Measurements from ENCODE around the gene ARHGEF7.

DNA sequence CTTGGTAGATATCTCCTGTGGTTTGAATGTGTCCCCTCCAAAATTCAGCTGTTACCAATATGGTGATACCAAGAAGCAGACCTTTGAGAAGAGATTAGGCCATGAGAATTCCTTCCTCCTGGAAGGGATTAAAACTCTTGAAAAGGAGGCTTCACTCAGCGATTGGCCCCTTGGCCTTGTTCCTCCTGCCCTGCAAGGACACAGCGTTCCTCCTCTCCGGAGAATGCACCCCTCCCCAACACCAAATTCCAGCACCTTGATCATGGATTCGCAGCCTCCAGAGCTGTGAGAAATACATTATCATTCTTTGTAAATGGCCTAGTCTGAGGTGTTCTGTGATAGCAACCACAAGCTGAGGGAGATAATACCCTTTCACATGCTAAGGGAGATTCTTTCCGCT is 34.5 kb upstream of the ARHGEF7 start:
- TF ChIP-seq, protein P1, sequence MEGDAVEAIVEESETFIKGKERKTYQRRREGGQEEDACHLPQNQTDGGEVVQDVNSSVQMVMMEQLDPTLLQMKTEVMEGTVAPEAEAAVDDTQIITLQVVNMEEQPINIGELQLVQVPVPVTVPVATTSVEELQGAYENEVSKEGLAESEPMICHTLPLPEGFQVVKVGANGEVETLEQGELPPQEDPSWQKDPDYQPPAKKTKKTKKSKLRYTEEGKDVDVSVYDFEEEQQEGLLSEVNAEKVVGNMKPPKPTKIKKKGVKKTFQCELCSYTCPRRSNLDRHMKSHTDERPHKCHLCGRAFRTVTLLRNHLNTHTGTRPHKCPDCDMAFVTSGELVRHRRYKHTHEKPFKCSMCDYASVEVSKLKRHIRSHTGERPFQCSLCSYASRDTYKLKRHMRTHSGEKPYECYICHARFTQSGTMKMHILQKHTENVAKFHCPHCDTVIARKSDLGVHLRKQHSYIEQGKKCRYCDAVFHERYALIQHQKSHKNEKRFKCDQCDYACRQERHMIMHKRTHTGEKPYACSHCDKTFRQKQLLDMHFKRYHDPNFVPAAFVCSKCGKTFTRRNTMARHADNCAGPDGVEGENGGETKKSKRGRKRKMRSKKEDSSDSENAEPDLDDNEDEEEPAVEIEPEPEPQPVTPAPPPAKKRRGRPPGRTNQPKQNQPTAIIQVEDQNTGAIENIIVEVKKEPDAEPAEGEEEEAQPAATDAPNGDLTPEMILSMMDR (conservative IDR thresholded peaks at IDR 0.05; ENCODE audit: low read length): no peak
- TF ChIP-seq EZH2phosphoT487 (IDR thresholded peaks at IDR 0.05; ENCODE audit: borderline replicate concordance, low read depth, low read length): no peak
